Smooth muscle cell (in vitro differentiated cells): Measurements from ENCODE around the gene CLDN9. TPM values are rescaled to one million over a fixed set of nuclear protein-coding genes. Genes with fewer than 3 reads are reported as not detected.

Source experiments
- DNase-seq: peaks from one replicate; lab custom pipeline; 2025; ENCODE audit not compliant: unreplicated experiment; lab: John Stamatoyannopoulos, UW
- H2AFZ ChIP-seq: fragments of 200-600 bp; sonication (generic); 2 replicates; pipeline ENCODE4 v1.6.0; 2016; ENCODE audit warnings: antibody characterized with exemption, low read depth, mild to moderate bottlenecking
- H3F3A ChIP-seq: fragments of 200-600 bp; sonication (generic); 2 replicates; pipeline ENCODE4 v1.6.0; 2017; ENCODE audit warnings: antibody characterized with exemption, low read depth
- H3K27ac ChIP-seq: fragments of 200-600 bp; sonication (generic); 2 replicates; pipeline ENCODE4 v1.5.1; 2016; ENCODE audit warnings: low read depth, mild to moderate bottlenecking
- H3K27me3 ChIP-seq: fragments of 200-600 bp; sonication (generic); 2 replicates; pipeline ENCODE4 v1.6.1; 2016; ENCODE audit warnings: low read depth, mild to moderate bottlenecking
- H3K36me3 ChIP-seq: fragments of 200-600 bp; sonication (generic); 2 replicates; pipeline ENCODE4 v1.5.1; 2016; ENCODE audit warnings: low read depth
- H3K4me1 ChIP-seq: fragments of 200-600 bp; sonication (generic); 2 replicates; pipeline ENCODE4 v1.5.1; 2016; ENCODE audit warnings: low read depth
- H3K4me2 ChIP-seq: fragments of 200-600 bp; sonication (generic); 2 replicates; pipeline ENCODE4 v1.6.0; 2016; ENCODE audit warnings: mild to moderate bottlenecking
- H3K4me3 ChIP-seq: fragments of 200-600 bp; sonication (generic); 2 replicates; pipeline ENCODE4 v1.5.1; 2016; ENCODE audit warnings: mild to moderate bottlenecking
- H3K79me2 ChIP-seq: fragments of 200-600 bp; sonication (generic); 2 replicates; pipeline ENCODE4 v1.6.0; 2016; ENCODE audit warnings: low read depth, mild to moderate bottlenecking
- H3K9ac ChIP-seq: fragments of 200-600 bp; sonication (generic); 2 replicates; pipeline ENCODE4 v1.6.0; 2016; ENCODE audit warnings: low read depth
- H3K9me3 ChIP-seq: fragments of 200-600 bp; sonication (generic); replicated peaks from 2 replicates; pipeline ENCODE4 v1.5.1; 2016; ENCODE audit warnings: low read depth
- H4K20me1 ChIP-seq: fragments of 200-600 bp; sonication (generic); 2 replicates; pipeline ENCODE4 v1.6.0; 2016; ENCODE audit warnings: low read depth
- WGBS: methylation state at CpG from one replicate; pipeline ENCODE4 v1.1.7; 2016; ENCODE audit warnings: low lambda C conversion rate; 5-methylcytosine and 5-hydroxymethylcytosine counted together
- polyA plus RNA-seq: library from polyadenylated mRNA; unstranded; fragments of >200 nt; fragmentation: Nextera tagmentation; extraction: Ambion mirVana; gene quantifications from 2 replicates; pipeline ENCODE4 v1.2.1, GENCODE V29; 2016
- total RNA-seq: library from RNA; depleted of rRNA; stranded (reverse); fragments of >200 nt; gene quantifications from 2 replicates; pipeline ENCODE4 v1.2.3, GENCODE V29; 2014
- TF ChIP-seq, protein P1 (sequence below): fragments of 200-600 bp; sonication (generic); IDR thresholded peaks from 2 replicates; pipeline ENCODE4 v1.5.1; 2017; ENCODE audit warnings: borderline replicate concordance, mild to moderate bottlenecking, antibody characterized with exemption; ENCODE audit not compliant: insufficient read depth, poor library complexity, severe bottlenecking

CLDN9 gene
- total and polyA plus RNA-seq, 2 experiments from 2014 or later = 0.81 to 1.8 TPM

DNA sequence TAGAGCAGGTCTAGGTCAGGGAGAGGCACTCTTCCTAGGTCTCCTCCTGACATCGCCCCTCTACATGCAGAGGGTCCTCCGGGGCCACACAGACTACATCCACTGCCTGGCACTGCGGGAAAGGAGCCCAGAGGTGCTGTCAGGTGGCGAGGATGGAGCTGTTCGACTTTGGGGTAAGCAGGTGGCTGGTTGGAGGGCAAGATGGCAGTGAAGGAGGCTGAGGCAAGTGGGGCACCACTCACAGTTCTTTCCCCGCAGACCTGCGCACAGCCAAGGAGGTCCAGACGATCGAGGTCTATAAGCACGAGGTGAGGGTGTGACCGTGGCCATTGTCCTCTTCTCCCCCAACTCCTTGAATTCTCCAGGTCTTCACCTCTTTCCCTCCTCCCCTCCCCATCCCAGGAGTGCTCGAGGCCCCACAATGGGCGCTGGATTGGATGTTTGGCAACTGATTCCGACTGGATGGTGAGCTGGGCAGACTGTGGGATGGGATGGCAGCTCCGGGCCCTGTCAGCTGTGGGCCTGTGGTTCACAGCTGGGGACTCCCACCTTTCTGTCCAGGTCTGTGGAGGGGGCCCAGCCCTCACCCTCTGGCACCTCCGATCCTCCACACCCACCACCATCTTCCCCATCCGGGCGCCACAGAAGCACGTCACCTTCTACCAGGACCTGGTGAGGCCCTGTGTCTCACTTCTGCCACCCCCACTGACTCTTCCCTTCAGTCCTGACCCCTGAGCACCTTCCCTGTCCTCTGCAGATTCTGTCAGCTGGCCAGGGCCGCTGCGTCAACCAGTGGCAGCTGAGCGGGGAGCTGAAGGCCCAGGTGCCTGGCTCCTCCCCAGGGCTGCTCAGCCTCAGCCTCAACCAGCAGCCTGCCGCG lies 14.1 kb downstream of the CLDN9 start:
- Histone ChIP-seq H3K79me2 (no peaks in the 10 kb centered on the region), H3K4me3 (no peak overlapping the region), H3K27ac (no peak overlapping the region), H3K9me3 (no peaks in the 10 kb centered on the region), H3K9ac (no peak overlapping the region), H3K27me3 (peaks cover 5% of the 10 kb centered on the region), H3F3A (no peaks in the 10 kb centered on the region), H3K4me1 (peaks cover 21% of the 10 kb centered on the region), H3K36me3 (no peaks in the 10 kb centered on the region), H3K4me2 (peak overlapping the region; percentile 67), H2AFZ (no peak overlapping the region), H4K20me1 (peaks cover 74% of the 10 kb centered on the region)
- WGBS = 99% methylated on average over 24 of the region's 24 CpGs
- DNase-seq = no peak
- TF ChIP-seq, protein P1, sequence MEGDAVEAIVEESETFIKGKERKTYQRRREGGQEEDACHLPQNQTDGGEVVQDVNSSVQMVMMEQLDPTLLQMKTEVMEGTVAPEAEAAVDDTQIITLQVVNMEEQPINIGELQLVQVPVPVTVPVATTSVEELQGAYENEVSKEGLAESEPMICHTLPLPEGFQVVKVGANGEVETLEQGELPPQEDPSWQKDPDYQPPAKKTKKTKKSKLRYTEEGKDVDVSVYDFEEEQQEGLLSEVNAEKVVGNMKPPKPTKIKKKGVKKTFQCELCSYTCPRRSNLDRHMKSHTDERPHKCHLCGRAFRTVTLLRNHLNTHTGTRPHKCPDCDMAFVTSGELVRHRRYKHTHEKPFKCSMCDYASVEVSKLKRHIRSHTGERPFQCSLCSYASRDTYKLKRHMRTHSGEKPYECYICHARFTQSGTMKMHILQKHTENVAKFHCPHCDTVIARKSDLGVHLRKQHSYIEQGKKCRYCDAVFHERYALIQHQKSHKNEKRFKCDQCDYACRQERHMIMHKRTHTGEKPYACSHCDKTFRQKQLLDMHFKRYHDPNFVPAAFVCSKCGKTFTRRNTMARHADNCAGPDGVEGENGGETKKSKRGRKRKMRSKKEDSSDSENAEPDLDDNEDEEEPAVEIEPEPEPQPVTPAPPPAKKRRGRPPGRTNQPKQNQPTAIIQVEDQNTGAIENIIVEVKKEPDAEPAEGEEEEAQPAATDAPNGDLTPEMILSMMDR = no peak

DNA sequence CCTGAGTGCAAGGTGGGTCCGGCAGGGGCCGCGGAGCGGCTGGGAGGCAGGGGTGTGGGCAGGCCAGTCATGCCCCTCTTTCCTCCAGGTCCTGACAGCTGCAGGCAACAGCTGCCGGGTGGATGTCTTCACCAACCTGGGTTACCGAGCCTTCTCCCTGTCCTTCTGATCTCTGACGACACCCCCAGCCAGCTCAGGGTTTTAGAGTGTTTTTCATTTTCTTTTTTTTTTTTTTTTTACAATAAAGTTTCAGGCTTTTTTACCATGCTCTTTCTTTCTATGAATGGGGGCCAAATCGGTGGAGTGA lies 14.7 kb downstream of the CLDN9 start:
- Histone ChIP-seq H3K27ac (no peak overlapping the region), H2AFZ (no peak overlapping the region), H3K9ac (no peak overlapping the region), H3K27me3 (peaks cover 11% of the 10 kb centered on the region), H3K4me1 (peaks cover 16% of the 10 kb centered on the region), H4K20me1 (peaks cover 71% of the 10 kb centered on the region), H3K4me3 (no peak overlapping the region), H3K36me3 (no peaks in the 10 kb centered on the region), H3K9me3 (no peaks in the 10 kb centered on the region), H3K79me2 (no peaks in the 10 kb centered on the region), H3K4me2 (peak overlapping the region; percentile 67), H3F3A (no peaks in the 10 kb centered on the region)
- DNase-seq = no peak
- 95% methylated on average over 8 of the region's 8 CpGs for WGBS
- TF ChIP-seq, protein P1 = no peak

DNA sequence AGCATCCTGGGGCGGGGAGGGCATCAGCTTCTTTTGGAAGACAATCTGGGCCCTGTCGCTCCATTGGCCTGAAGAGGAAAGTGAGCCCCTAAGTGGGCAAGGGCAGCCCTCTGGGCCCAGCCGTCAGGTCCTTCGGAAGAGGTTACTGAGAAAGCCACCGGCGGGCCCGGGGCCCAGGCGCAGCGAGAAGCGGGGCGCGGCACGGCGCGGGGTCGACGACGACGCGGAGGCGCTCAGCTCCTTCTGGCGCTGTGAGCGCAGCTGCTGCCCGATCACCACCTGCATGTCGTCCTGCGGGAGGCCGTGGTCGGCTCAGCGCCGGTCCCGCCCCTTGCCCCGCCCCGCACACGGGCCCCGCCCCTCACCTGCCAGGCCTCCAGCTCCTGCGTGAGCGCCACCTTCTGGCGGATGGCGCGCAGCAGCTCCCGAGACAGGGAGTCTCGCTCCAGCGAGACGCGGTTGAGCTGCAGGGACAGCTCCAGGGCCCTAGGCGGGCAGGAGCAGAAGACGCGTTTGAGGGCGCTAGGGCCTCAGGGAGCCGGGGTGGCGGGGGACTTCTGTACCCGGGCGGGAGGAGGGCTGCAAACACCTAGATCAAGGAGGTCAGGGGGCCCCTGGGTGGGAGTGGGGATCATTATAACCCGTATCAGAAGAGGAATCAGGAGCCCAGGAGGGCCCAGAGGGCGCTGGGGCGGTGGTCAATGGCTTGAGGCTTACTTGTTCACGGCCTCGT lies 15.4 kb downstream of the CLDN9 start:
- TF ChIP-seq, protein P1 = peak; percentile 77
- Histone ChIP-seq H3K4me3 (no peak overlapping the region), H2AFZ (no peak overlapping the region), H3K27ac (no peak overlapping the region), H3K4me2 (peak overlapping the region; percentile 67), H3K9ac (no peak overlapping the region), H3K36me3 (no peaks in the 10 kb centered on the region), H3K4me1 (peaks cover 9% of the 10 kb centered on the region), H3F3A (no peaks in the 10 kb centered on the region), H3K27me3 (peaks cover 18% of the 10 kb centered on the region), H4K20me1 (peaks cover 71% of the 10 kb centered on the region), H3K79me2 (no peaks in the 10 kb centered on the region), H3K9me3 (no peaks in the 10 kb centered on the region)
- 13% methylated on average over 46 of the region's 58 CpGs for WGBS
- peak; percentile 43 for DNase-seq
